Measurements from ENCODE around the gene MRPL28.
"Not testable (repeated sequence)": the region's sequence is repeated elsewhere in the genome, so short reads cannot be mapped to it uniquely, and the experiment has no call there.

MRPL28 gene

DNA sequence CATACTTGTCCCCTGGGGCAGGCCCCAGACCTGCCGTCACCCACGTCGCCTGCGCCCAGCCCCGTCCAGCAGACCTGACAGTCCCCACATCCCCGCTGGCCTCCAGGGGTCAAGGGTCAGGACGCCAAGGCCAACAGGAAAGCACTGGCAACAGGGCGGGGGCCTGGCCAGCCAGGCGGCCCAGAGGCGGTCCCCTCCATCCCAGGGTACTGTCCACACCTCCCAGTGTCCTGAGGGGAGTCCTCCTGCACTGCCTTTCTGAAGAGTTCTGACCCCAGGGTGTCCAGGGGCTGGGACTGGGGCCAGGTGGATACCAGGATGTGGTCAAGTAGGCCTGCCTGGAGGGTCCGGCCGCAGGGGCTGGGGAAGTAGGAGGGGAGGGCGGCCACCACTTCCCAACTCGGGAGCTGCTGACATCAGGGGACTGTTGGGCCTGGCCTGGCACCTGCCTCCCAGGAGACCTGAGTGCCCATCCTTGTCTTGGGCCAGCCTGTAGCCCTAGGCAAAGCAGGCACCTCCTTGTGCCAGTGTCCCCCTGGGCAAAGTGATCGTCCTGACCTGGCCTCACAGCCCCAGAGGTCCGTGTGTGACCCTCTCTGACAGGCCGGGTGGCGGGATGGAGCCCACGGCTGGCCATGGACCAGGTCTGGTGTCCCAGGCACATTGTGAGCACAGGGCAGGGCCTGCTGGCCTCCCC, 11.1 kb downstream of the MRPL28 start:
- no peak for DNase-seq

DNA sequence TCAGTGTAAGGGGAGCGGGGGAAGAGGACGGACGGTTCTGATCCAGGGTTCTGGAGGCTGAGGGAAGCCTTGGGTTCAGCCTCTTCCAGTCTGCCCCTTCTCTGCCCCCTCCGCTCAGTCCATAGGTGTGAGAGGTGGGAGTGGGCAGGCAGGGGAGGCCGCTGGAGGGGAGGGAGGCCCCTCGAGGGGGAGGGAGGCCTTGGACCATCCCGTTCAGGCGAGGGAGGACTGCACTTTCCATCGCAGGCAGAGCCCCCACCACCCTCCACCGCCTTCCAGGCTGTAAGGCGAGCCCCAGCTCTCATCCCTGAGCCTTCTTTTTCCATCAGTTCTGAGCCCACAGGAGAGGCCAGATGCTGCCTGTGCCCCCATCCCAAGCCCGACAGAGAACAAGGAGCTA, 13.6 kb downstream of the MRPL28 start:
- DNase-seq, result no peak

DNA sequence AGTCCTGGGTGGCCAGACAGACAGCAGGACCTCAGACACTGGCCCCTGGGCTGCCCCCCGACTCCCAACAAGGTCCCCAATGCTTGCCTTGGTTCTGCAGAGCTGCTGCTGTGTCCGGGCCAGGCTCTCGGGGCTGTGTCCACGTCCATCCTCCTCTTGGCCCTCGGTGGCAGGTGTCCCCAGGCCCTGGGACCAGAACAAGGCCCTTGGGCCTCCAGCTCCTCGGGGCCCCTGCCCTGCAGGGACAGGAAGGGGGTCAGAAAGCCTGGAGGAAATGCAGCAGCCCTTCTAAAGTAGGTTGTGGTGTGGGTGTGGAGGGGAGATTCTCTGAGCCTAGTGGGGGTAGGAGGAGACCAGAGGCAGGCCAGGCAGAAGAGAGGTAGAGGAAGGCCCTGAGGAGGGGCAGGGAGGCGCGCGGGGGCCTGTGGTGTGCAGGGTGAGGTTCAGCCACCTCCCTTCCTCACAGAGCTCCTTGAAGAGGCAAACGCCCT, 15.3 kb downstream of the MRPL28 start:
- no peak for DNase-seq

DNA sequence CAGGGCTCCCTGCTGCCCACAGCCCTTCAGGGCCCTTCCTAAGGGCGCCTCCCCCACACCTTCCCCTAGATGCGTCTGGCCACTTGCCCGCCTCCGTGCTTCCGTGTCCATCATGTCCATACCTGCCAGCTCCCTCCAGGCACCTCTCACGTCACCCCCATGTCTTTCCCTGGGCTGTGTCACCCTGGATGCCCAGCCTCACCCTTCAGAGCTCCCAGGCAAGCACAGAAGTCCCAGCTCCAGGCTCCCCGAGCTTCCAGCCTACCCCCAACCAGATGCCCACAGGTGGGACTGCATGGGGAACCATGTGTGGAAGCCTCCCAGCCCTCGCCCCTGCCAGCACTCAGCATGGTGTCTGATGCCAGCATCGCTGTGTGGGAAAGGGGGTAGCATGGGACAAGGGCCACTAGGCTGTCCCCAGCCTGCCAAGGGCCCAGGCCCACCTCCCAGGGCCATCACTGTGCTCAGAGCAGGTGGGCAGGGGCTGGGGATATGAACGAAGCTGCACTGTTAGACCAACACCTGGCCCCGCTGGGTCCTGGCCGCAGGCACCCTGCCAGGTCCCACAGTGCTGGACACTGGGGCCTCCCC, 16.0 kb downstream of the MRPL28 start:
- DNase-seq, result no peak

DNA sequence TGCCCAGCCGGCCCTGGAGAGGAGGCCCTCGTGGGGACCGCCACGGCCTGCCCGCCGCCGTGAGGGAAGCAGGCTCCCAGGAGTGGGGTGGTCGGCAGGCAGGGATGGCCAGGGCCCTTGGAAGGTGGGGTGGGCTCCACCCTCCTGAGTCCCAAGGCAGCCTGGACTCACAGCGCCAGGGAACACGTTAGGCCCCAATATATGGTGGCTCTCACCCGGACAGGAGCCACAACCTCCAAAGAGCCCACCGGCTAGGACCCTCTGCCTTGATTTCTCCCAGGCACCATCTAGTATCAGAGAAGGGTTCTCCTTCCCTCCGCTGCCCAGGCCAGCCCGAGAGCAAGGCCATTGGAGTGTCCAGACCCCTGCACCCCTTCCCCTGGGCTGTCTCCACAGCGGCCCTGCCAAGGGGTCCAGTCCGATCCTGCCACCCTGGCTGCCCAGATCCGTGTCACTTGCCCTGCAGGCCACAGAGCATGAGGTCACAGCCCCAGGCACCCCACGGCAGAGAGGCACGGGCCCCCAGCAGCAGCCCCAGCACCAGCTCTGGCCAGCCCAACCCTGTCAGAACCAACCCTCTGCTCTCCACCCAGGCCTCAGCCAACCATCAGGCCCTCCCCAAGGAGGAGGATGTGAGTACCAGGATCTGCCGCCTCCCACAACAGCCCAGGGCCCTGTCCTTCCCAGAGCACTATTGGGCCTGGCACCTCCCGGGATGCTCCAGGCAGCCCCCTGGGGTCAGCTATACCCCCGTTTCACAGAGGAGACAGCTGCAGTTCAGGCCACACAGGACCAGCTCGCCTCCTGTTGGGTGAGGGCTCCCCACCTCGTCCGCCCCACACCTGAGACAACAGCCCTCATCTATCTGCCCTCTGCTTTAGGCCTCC, 16.7 kb downstream of the MRPL28 start:
- DNase-seq, result no peak

DNA sequence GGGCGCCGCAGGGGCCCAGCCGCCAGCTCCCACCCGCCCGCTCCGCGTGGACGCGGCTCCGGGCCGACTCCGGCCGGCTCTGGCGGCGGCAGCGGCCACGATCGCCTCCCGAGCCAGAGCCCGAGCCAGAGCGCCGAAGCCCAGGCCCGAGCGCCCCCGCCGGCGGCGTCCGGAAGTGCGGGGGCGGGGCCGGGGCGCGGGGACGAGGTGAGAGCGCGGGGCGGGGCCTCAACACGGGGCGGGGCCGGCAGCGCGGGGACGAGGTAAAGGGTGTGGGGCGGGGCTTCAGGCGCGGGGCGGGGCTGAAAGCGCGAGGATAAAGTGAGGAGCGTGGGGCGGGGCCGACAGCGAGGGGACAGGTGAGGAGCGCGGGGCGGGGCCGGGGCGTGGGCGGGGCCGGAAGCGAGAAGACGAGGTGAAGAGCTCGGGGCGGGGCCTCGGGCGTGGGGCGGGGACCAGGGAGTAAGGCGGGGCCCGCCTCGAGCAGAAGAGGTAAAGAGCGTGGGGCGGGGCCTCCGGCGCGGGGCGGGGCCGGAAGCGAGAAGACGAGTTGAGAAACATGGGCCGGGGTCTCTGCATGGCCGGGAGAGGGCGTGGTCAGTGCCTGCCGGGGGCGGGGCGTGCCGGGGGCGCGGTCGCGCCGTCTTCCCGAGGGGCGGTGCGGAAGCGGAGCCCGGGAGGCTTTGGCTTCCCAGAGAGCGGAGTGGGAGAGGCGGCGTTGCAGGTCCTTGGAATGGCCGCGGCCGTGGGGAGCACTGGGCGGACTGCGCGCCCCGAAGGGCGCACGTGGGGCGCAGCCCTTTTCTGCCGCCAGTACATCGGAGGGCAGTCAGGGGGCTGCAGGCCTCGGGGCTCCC, 17.6 kb downstream of the MRPL28 start, which contains the start of gene AXIN1:
Gene AXIN1 (minus strand): TSS at position 177 of the 857 bp plus-strand sequence. CDS start 5,698 bp downstream, outside the sequence.
- peak; percentile 84 for DNase-seq

DNA sequence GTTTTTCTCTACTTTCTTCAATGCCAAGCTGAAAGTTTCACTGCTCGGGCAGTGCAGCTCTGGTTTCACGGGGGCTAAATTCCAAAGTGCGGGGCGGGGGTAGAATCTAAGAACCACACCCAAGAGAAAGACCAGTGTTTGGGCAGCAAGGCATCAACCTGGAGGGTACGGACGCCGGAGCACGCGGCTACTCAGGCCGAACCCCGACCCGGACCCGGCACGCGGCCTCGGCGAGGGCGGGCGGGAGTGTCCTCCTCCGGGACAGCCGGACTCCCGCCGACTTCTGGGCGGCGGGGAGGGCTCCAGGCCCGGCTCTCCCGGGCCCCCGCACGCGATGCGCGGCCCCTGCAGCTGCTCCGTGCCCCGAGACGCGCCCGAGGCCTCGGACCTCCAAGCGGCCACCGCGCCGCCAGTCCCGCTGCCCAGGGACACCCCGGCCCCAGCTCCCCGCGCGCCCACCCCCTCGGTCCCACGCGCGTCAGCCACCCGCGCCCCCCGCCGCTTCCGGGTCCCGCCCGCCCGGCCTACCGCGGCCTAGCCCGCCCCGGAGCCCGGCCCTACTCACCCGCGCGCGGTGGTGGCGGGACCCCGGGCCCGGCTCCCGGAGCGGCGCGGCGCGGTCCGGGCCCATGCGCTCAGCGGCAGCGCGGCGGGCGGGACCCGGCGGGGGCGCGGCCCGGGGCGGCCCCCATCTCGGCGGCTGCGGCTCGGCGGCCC, 18.4 kb downstream of the MRPL28 start:
- DNase-seq, result no peak

DNA sequence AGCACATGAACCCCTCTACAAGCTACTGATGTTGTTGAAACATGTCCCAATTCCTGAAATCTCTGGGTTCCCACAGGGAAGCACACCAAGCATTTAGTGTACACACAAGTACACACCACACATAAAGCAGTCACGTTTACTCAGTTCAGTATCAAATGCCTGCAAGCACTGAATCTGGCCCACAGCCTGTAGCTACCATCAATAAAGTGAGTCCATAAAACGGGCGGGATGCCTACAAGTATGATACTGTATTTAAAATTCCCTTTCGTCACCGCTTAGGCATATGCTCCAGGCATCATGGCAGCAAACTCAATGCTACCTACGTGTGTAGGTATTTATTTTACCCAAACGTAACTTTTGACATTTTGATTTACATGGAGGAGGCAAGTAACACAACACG, 20.1 kb downstream of the MRPL28 start:
- no peak for DNase-seq

DNA sequence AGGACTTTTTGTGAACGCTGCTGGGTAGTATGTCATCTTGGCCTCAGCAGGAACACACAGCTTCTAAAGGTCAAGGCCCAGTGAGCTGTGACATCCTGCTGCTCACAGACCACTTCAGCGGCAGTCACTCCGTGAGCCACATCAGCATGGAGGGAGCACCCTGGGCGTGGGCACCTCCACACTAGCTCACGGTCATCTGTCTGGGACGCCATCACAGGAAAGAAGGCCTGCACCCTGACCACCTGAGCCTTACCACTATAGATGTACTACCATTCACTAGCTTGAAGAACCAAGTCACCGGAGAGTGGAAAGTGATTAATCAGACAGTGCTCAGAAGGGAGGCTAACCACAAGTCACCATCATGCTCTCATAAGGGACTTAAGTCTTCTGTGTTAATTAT, 21.1 kb downstream of the MRPL28 start:
- DNase-seq, result no peak

DNA sequence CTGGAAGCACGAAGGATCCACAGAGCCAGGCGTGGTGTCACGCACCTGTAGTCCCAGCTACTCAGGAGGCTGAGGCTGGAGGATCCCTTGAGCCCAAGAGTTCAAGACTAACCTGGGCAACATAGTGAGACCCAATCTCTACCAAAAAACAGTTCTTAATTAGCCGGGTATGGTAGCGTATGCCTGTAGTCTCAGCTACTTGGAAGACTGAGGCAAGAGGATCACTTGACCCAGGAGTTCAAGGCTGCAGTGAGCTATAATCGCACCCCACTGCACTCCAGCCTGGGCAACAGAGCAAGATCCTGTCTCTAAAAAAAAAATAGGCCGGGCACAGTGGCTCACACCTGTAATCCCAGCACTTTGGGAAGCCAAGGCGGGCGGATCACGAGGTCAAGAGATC, 21.8 kb downstream of the MRPL28 start:
- DNase-seq, result not testable (repeated sequence)

DNA sequence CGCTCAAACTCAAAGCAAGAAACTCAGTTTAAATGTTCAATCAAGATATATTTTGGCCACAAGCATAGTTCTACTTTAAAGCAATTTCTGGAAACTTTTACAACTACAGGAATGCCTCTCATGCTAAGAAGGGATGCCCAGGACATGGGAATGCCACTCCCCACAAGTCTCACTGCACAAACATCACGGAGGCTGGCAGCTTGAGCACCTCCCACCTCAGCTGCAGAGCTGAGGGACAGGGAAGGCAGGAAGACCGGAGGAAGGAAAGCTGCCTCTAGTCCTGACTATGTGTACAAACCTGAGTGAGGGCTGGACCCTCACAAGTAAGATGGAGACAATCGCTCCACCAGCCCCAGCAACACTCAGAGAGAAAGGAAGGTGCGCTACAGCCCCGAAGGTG, 23.1 kb downstream of the MRPL28 start:
- no peak for DNase-seq

DNA sequence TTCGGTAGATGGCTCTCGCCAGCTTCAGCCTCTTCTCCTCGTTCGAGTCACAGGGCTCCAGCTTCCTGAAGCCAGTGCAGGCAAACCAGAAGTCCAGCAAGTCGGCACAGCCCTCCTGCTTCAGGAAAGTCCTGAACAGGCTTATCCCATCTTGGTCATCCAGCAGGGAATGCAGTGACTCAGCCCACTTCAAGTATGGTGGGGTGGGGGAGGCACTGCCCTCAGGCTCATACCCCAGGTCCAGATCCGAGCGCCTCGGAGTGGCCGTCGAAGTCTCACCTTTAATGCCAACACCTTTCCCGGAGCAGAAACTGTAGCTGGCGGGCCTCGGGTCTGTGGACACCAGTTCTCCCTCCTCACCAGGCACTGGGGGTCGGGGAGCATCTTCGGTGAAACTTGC, 23.8 kb downstream of the MRPL28 start:
- no peak for DNase-seq

DNA sequence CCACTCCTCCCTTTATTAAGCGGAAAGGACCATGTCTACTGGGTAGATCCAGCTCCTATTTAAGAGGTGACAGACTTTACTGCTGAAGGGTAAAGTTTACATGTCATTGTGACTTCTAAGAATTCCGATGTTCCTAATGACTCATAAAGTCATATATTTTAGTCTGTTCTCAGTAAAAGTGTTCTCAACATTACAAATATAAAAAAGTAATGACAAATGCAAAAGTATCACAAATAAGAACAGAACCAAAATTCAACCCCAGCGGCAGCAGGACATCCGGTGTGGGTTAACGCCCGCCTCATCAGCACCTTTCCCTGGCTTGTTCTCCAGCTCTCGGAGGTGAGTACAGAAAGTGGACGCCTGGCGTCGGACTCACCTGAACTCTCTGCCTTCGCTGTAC, 24.6 kb downstream of the MRPL28 start:
- DNase-seq, result no peak

DNA sequence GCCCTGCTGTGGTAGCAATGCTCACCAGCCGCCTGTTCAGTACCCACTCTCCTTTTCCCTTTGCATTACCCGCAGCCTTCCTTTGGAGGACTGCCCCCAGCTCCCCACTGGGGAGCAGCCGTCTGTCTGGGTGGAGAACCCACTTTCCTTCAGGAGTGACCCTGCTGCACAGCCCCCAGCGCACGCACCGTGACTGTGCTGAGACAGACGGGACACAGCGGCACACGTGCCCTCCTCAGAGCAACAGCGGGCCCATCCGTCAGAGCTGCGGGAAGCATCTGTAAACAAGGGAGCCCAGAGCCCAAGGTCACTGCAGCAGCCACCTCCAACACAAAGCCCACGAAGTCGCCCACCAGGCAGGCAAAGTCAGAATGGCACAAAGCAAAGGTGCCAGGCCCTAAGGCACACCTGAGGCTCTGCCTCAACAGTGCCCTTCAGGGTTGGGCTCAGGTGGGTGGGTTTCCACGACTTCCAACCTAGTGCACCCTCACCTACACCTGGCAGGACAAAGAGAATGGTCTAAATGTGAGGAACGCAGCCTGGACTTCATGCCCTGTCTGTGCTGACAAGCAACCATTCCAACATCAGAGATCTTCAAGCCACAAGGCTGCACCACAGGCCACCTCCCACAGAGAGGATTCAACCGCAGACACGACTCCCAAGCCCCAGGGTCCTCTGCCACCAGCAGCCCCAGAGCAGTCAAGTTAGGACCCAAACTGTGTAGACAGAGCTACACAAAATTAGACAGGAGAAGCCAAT, 27.7 kb downstream of the MRPL28 start:
- DNase-seq, result no peak

DNA sequence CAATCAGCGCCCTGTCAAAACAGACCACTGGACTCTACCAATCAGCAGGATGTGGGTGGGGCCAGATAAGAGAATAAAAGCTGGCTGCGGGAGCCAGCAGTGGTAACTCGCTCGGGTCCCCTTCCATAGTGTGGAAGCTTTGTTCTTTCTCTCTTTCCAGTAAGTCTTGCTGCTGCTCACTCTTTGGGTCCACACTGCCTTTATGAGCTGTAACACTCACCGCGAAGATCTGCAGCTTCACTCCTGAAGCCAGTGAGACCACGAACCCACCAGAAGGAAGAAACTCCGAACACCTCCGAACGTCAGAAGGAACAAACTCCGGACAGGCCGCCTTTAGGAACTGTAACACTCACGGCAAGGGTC, 28.4 kb downstream of the MRPL28 start:
- not testable (repeated sequence) for DNase-seq

DNA sequence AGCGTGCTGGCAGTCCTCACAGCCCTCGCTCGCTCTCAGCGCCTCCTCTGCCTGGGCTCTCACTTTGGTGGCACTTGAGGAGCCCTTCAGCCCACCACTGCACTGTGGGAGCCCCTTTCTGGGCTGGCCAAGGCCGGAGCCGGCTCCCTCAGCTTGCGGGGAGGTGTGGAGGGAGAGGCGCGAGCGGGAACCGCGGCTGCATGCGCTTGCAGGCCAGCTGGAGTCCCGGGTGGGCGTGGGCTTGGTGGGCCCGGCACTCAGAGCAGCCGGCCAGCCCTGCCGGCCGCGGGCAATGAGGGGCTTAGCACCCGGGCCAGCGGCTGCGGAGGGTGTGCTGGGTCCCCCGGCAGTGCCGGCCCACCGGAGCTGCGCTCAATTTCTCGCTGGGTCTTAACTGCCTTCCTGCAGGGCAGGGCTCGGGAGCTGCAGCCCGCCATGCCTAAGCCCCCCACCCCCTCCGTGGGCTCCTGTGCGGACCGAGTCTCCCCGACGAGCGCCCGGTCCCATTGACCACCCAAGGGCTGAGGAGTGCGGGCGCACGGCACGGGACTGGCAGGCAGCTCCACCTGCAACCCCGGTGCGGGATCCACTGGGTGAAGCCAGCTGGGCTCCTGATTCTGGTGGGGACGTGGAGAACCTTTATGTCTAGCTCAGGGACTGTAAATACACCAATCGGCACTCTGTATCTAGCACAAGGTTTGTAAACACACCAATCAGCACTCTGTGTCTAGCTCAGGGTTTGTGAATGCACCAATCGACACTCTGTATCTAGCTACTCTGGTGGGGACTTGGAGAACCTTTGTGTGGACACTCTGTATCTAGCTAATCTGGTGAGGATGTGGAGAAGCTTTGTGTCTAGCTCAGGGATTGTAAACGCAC, 29.0 kb downstream of the MRPL28 start:
- DNase-seq, result not testable (repeated sequence)

DNA sequence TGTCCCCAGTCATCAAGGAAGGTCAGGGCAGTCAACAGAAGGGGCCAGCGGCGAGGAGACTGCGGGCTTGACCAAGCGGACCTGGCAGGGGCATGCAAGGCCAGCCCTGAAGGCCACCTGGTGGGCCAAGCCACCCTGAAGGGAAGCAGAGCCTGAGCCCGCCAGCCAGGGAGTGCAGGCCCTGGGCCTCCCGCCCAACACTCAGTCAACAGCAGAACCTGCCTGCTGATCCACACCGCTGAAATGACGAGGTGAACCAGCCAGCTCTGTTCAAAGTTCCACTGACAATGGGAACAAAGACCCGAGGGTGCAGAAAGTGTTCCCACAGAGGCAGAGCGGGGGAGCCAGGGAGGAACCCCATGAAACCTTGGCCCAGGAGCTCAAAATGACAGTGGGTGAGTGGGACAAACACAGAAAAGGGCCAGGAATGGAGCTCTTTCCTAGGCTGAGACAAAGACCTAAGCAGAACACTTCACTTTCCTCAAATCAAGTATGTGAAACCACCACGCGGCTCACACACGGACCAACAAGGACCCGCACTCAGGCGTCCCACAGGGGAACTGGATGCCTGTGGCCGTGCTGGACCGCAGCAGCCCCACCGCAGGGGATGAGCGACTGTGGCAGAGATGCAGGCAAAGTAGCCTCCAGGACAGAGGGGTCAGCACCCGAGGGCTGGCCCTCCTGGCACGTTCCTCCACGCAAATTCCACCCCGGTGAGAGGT, 29.8 kb downstream of the MRPL28 start:
- DNase-seq, result no peak

DNA sequence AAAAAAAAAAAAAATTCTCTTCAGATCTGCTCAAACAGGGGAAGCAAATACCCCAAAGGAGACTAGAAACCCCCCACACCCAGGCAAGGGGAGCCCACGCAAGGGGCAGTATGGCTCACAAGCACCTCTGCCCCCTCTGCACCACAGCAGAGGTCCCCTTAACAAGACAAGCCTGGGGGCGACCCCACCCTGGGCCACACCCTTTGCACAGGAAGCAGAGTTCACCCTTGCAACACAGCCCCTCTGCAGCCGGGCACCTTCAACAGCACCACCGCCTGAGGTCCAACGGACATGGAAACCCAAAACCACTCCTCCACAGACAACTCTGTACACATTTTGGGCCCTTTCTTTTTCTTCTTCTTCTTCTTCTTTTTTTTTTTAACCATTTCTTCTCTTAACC, 30.7 kb downstream of the MRPL28 start:
- DNase-seq, result no peak

DNA sequence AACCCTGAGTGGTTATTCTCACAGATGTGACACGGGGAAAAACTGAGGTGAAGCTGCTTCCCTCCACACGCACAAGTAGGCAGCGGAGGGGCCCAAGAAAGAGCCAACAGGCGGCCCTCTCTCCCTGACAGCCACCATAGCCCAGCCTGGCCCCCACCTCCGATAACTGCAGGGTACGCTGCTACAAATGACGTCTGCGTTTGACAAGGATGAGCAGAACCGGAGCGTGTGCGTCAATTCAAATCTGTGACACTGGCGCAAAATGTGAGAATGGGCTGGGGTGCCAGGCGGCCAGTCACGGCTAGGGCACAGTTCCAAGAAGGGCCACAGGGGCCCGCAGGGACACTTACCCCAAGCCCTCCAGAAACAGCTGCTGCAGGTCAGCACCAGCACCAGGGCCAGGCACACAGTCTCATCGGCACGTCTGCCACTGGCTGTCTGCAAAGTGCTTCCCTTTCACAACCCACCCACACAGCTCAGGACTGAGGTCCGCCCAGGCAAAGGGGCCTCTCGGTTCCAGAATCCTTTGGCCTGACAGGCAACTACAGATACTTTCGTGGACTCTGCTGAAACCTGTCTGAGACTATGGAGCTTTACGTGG, 32.3 kb downstream of the MRPL28 start:
- DNase-seq, result no peak

Data from NCI-H1694 treated with DMSO at 0.1 percent for 48 hours (cell line).